Right ventricle myocardium superior (tissue), 1 donor: ENCODE results near the gene PRAF2. TPM values are rescaled to one million over a fixed set of nuclear protein-coding genes. Genes with fewer than 3 reads are reported as not detected.

Experiments
- ATAC-seq: fragments of 200-7000 bp; cut with Tn5 transposase; one replicate; pipeline ENCODE4 v1.9.1; 2020; ENCODE audit warnings: mild to moderate bottlenecking; ENCODE audit not compliant: poor library complexity
- DNase-seq: peaks from one replicate; pipeline ENCODE4 v3.0.0-alpha.2; 2020
- intact Hi-C: fragments of 100-400 bp; cut with DNase I; formaldehyde crosslinking; loops from one replicate; pipeline ENCODE4 v1.11.2; 2022
- total RNA-seq: library from RNA; stranded (reverse); fragmentation: NEBNext Ultra II Directional; extraction: Animal tissue kit (Norgen Biotek cat#: 25700); gene quantifications from one replicate; pipeline ENCODE4 v1.2.1, GENCODE V29; 2021
- donor health status: DM: no; HTN: yes; CAD: no; lungs with severe emphysema.

The PRAF2 gene
- total RNA-seq, 1 donor from 2014 or later: 6.9 TPM

DNA sequence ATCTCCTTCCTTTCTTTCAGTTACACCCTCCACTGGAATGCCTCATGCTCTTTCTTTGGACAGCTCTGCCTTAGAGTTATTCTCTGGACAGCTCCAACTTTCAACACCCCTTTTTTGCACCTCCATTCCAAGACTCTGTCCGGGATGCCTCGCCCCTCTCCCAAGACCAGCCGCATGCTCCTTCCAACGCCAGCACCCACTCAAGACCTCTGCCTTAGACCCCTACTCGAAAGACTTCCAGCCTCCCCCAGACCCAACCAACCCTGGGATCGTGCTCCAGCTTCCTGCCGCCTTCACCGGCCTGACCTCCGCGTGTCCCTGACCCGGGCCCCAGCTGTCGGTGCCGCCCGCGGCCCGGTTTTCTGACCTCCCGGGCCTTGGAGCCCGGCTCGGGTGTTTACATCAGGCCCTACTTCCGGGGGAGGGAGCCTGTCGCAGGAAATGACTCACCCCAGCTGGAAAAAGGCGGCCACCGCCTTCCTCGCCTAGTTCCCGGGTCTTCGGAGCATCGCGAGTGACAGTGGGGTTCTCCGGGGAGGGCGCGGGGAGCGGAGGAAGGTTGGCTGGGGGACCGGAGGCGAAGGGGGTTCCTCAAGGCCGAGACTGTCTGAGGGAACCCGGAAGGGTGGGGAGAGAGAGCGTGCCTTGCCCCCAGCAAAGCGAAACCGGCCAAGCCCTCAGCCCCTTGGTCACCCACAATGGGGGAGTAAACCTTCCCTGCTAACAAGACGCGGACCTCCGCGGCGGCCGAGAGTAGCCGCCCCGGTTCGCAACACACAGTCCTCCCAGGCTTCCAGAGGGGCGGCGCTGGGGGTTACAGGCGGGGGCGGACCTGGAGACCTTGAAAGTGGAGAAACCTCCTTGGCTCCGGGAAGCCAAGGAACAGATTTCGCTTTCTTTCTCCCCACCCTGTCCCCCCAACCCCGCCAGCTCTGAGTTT is 6.0 kb upstream of the PRAF2 start, which contains the start of gene WDR45:
Gene WDR45, minus strand, starts transcription at position 399 of the 940 bp plus-strand sequence. CDS start 1,792 bp downstream, outside the sequence.
- intact Hi-C loops: no loop called here
- DNase-seq (peak; percentile 81), ATAC-seq (peak; percentile 94)

DNA sequence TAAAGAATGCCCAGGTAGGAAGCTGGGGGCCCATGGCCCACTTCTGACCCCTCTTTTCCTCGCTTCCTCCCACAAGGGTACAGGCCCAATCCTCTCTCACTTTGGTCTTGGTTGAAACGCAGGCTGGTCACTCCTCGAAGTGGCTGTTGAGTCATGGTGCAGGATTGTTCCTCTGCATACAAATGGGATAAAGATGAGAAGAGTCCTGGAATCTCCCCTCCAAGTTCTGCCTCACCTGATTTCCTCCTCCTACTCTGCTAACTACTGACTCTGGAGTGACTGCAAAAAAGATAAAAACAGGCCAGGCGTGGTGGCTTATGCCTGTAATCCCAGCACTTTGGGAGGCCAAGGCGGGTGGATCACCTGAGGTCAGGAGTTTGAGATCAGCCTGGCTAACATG is 4.1 kb upstream of the PRAF2 start:
- intact Hi-C loops: no loop called here

DNA sequence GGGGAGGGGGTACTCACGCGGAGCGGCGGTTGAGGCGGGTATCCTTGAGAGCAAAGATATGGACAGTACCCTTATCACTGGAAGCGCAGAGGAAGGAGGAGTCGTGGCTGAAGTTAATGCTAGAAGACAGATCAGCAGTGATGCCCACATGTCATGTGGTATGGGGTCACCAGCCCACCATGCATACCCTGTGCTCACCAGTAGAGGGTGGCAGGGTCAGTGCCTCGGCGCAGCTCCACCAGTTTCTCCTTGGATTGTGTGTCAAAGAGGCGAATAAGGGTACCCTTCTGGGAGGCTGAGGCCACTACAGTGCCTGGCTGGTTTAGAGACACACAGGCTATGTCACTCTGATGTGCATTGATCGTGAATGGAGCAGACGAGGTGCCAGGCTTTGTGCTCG is 1.5 kb upstream of the PRAF2 start:
- intact Hi-C loops: no loop called here
- DNase-seq: no peak
- ATAC-seq: no peak

More for the DNA sequence above, 4.1 kb upstream of the PRAF2 start:
- DNase-seq (no peak), ATAC-seq (no peak)

DNA sequence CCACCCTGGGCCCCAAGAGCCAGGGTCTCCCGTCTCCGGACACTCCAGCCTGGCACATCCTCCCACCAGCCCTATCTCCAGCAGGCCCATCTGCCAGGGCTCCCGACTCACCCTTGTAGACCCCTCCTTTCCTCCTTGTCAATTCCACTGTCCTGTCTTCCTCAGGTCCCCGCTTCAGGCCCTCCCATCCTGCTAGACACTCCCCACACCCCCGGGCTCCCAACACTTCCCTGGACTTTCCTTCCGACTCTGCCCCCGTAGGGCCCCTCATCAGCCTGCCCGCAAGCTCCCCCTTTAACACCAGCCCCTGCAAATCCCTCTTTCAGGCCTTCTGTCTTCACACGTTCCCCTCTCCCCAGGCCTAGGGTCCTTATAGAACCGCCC is 1.1 kb downstream of the PRAF2 start:
- intact Hi-C loops: no loop called here
- DNase-seq (no peak), ATAC-seq (no peak)

DNA sequence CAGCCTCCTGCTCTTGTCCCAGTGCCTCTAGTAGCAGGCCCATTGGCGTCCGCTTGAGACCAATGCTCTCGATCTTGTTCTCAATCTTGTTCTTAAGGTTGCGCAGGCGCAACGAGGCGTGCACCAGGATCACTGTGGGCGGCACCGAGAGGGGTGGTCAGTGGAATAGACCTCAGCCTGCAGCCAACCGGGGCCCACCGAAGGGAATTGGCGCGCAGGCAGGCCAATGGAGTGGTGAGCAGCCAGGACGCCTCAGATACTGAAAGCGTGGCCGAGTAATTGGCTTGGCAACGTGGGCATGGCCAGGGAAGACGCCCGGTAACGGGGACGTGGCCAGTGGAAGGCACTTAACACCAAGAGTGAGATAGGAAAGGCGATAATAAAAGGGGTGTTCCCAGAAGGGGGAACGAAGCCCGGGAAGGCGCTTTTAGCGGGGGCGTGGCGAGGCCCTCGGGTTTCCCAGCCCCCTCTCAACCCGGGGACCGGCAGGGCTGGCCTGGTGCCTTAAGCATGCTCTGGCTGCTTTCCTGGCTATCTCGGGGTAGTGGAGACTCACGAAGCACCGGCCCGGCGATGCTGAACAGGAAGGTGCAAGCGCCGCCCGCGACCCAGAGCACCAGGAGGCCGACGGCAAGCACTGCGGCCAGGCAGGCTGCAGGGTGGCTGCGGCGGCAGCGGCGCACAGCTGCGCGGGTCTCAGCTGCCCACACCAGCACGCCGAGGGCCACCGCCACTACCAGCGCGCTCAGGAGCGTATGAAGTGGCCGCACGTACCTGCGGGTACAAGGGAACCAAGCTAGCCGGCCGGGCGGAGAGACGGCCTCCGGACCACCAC is 1.7 kb downstream of the PRAF2 start:
- DNase-seq (peak; percentile 85), ATAC-seq (peak; percentile 70)
- intact Hi-C loops: no loop called here

DNA sequence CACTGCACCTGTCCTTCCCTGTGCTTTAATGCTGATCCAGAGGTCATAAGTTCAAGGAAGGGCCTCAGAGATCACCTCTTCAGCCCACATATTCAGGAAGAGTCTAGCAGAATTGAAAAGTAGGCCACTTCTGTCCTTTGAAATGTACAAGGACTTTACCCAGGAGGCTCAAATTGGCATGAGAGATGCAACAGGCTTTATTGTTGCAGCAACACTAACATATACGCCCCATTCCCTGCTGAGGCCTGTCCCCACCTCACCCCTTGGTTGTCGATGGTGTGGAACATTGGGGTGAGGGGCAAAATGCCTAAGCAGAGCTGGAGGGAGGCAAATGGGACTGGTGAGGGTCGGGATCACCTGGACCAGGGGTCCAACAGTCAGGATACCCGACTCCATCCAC is 2.8 kb downstream of the PRAF2 start:
- no peak for ATAC-seq
- intact Hi-C loops: no loop called here
- DNase-seq: no peak

DNA sequence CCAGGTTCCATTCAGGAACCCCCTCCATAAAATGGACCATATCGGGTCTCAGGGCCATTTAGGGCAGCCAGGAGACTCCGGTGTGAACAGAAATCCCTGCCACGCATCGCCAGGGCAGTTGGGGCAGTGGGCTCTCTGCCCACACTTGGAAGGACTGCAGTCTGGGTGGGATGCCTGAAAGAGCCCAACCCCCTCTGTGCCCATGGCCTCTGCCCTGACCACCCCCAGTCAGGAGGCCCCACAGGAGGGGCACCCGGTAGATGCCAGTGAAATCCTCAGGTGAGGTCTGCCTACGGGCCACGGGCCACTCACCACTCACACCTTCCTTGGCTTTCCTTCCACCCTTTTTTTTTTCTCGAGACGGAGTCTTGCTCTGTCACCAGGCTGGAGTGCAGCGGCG is 4.8 kb downstream of the PRAF2 start:
- no peak for ATAC-seq
- intact Hi-C loops: no loop called here

DNA sequence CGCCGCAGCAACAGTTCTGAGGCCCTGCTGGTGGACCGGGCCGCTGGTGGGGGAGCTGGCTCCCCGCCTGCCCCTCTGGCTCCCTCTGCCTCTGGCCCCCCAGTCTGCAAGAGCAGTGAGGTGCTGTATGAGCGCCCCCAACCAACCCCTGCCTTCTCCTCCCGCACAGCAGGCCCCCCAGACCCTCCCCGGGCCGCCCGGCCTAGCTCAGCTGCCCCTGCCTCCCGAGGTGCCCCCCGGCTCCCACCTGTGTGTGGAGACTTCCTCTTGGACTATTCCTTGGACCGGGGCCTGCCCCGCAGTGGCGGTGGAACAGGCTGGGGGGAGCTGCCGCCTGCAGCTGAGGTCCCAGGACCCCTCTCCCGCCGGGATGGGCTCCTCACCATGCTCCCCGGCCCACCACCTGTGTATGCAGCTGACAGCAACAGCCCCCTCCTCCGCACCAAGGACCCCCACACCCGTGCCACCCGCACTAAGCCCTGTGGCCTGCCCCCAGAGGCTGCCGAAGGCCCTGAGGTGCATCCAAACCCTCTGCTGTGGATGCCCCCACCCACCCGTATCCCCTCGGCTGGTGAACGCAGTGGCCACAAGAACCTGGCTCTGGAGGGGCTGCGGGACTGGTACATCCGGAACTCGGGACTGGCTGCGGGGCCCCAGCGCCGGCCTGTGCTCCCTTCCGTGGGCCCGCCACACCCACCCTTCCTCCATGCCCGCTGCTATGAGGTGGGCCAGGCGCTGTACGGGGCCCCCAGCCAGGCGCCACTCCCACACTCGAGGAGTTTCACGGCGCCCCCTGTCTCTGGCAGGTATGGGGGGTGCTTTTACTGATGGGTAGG is 6.3 kb downstream of the PRAF2 start:
- ATAC-seq (no peak), DNase-seq (no peak)
- intact Hi-C loops: no loop called here

More for the DNA sequence above, 4.8 kb downstream of the PRAF2 start:
- DNase-seq: no peak

DNA sequence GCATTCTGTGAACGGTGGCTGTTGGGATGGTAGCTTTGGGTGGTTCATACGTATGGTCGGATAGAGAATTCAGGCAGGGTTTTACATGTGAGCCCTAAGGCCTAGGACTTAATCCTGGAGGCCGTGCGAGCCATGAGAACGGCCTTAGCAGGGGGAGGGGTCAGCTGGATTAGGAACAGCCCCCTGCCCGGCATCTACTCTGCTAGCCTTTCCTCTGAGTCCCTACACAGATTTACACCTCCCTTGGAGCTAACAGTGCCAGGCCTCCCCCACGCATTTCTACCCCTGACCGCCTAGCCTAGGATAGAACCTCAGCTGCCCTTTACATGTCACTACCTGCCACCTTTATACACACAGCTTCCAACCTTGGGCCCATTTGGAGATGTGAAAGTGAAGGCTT is 7.1 kb downstream of the PRAF2 start:
- intact Hi-C loops: no loop called here
- ATAC-seq (no peak), DNase-seq (no peak)

DNA sequence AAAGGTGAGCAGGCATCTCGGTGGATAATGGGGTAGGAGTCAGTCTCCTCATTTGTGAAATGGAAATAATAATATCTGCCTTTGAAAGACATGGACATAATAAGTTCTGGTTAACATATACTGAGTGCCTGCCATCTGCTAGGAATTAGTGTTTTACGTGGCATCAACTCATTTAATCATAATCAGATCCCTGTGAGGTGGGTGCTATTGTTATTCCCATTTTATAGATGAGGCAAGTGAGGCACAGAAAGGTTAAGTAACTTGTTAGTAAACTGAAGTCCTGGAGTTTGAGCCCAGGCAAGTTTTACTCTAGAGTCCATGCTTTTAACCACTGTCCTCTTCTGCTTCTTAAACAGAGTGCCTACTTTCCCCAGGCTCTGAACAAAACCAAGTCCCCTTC is 7.5 kb downstream of the PRAF2 start:
- DNase-seq (no peak), ATAC-seq (no peak)
- intact Hi-C loops: no loop called here

DNA sequence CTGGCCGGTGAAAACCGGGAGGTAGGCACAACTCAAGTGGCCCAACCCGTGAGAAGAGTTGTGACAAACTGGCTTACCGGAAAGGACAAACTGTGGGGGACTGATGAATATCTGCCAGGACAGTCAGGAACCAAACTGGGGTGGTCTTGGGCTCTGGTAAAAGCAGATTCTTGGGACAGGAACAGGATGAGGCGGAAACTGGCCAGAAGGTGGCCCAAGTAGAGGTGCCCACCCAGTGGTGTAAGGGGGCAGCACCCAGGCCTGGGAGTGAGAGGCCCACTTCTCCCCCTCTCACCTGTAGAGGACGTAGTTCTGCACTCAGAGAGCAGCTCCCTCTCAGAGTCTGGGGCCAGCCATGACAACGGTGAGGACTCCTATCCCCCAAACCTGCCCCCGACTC is 9.1 kb downstream of the PRAF2 start:
- DNase-seq (no peak), ATAC-seq (no peak)
- intact Hi-C loops: no loop called here

DNA sequence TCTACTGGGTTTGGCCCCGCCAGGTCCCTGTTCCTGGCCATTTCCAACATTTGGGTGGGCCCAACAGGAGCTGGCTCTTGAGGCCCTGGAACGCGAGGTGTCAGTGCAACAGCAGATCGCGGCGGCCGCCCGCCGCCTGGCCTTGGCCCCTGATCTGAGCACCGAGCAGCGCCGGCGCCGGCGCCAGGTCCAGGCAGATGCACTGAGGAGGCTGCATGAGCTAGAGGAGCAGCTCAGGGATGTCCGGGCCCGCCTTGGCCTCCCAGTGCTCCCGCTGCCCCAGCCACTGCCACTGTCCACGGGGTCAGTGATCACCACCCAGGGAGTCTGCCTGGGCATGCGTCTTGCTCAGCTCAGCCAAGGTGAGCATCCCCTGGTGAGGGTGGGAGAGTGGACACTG is 9.5 kb downstream of the PRAF2 start:
- intact Hi-C loops: no loop called here

DNA sequence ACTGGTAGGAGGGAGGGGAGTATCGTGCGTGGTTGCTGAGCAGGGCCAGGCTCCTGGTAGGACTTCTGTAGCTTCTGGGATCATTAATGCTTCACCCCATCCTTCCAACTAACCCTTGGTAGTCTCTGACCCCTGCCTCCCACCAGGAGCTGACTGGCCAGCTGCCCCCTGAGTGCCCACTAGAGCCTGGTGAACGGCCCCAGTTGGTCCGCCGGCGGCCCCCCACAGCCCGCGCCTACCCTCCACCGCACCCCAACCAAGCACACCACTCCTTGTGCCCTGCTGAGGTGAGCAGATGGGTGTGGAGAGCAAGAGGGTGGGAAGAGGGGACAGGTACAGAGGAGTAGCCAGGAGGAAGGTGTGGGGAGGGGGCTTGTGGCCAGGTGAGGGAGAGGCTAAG is 10.1 kb downstream of the PRAF2 start:
- ATAC-seq: no peak
- intact Hi-C loops: no loop called here

More for the DNA sequence above, 9.5 kb downstream of the PRAF2 start:
- ATAC-seq (no peak), DNase-seq (no peak)

DNA sequence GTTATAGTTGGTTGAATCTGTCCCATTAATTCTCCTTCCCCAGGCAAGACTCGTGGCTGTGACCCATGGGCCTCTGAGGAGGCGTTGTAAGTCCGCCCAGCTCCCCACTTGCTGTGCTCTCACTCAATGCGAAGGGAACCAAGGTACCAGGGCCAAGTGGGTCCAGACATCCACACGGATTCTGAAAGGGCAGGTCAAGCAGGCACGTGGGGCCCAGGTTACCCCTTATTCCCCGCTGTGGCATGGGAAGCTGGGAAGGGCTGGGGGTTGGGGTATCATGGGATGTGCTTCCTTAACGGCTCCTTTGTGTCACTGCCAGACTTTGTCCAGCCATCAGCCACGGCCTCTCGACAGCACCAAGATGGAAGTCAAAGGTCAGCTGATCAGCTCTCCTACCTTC is 11.9 kb downstream of the PRAF2 start:
- intact Hi-C loops: no loop called here
- DNase-seq: no peak
- ATAC-seq: no peak

More for the DNA sequence above, 10.1 kb downstream of the PRAF2 start:
- DNase-seq: no peak

DNA sequence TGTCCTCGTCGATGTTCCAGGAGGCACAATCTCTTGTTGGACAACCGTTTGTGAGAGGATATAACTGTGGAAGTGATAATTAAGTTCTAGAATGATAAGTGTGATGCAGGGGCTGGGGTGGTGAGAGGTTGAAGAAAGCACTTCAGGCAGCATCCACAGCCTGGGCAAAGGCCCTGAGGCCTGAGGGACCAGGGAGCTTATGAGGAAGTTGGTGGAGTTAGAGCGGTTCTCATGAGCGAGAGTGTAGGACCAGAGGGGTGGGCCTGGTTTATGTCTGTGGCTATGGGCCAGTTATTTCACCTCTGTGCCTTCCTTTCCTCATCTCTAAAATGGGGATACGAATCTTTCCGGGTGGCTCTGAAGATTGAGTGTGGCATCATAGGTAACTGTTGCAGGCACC is 12.3 kb downstream of the PRAF2 start:
- DNase-seq: no peak
- ATAC-seq: no peak
- intact Hi-C loops: no loop called here

DNA sequence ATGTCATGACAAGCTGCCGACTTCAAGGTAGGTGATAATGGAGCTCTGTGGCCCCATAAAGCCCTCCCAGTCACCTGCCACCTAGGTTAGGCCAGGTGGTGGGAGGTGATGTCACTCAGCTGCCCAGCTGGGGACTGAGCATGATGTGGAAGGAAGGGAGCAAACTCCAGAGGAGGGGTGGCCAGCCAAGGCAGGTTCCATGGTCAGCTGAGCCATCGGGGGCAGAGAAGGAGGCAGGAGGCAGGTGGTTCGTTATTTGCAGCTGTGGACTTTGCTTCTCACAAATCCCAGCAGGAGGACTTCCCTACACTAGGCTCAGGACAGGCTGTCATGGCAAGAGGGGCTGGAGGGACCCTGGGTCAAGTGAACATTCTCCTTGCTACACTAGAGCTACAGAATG is 12.9 kb downstream of the PRAF2 start:
- no peak for ATAC-seq
- intact Hi-C loops: no loop called here
- no peak for DNase-seq

DNA sequence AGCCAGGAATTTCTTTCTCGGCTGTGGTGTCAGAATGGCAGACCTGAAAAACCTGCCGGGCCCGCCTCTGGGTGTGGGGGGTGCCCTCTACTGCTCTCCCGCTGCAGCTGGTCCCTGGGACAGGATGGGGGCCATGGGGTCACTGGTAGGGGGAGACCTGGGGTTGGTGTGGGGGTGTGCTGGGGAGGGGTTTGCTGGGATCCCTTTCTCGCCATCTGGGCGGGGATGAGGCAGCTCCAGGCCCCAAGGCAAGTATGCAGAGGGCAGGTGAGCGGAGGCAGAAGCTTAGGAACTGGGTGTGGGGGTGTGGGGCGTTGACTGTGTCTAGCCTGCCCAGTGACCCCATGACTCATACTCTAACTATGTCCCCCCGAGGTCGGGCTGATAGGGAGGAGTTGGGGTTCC is 14.1 kb downstream of the PRAF2 start:
- no peak for ATAC-seq
- intact Hi-C loops: no loop called here

DNA sequence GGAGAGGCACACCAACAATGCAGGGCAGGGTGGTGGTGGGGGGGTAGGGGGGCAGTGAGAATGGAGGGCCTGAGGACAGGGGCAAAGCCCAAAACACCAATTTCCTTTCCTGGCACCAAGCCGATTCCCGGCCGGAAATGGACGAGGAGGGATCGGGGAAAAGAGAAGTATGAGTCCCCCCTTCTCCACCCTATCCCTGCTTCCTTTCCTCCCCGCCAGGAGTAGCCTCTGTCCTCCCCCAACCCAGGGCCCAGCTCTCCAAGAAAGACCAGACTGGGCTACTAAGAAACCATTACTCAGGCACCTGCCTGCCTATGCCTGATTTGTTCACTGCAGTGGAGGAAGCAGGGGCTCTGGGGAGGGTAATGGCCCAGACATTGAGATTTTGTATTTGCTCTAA is 14.6 kb downstream of the PRAF2 start:
- no peak for DNase-seq
- intact Hi-C loops: no loop called here
- no peak for ATAC-seq

More for the DNA sequence above, 14.1 kb downstream of the PRAF2 start:
- no peak for DNase-seq

DNA sequence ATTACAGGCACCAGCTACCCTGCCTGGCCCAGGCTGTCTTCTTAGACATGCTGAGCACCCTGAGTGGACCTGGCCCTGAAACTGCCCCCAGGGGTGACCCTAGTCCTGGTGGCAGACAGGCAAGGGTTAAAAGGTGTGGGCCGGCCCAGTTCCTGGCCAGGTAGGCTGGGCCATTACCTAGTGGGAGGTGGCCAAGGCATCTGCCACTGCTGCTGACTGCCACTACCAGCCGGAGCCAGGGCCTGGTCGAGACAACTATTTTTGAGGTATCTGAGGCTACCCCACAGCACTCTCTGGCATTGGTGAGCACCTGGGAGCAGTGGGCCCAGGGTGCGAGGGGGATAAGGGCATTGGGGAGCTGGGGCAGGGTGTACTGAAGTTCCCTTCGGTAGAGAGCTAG is 15.0 kb downstream of the PRAF2 start, which contains the start of gene CCDC120:
Gene CCDC120, plus strand, starts transcription at position 206 of the 400 bp plus-strand sequence. CDS start 3,043 bp downstream, outside the sequence.
- no peak for DNase-seq
- intact Hi-C loops: no loop called here
- ATAC-seq: no peak
